ENCODE measurements around the gene TFIP11.

DNA sequence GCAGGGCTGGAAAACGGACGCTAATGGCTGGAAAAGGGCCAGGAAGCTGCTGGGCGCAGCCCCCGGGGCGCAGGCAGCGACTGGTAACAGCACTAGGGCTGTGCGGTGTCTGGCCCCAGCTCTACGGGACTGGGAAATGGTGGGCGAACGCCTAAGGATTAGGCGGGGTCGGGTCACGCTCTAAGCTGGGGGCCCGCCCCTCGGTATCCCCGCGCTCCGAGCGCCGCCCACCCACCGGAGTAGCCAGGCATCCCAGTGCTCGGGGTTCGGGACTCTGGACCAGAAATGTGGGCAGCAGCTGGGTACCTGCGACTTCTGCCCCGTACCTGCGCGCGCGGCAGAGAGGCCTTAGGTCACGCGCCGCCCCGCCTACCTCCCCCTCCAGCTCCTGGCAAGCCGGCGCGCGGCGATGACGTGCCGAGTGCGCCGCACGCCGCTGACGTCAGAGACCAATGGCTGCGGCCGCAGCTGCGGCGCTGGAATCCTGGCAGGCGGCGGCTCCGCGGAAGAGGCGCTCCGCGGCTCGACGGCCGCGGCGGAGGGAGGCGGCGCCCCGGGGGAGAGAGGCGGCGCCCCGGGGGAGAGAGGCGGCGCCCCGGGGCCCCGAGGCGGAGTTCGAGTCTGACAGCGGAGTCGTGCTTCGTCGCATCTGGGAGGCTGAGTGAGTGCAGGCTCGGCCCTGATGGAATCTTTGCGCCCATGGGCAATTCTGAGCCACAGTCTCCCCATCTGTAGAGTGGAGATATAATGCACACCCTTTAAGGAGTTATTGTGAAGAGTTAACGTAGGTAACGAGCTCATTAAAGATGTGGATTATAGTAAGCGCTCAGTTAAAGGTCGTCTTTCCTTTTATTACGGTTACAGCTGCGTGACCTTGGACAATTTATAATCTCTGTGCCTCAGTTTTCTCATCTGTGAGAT, 28.6 kb downstream of the TFIP11 start, which contains the start of the genes HPS4 and SRRD:
- TF ChIP-seq, protein P1, sequence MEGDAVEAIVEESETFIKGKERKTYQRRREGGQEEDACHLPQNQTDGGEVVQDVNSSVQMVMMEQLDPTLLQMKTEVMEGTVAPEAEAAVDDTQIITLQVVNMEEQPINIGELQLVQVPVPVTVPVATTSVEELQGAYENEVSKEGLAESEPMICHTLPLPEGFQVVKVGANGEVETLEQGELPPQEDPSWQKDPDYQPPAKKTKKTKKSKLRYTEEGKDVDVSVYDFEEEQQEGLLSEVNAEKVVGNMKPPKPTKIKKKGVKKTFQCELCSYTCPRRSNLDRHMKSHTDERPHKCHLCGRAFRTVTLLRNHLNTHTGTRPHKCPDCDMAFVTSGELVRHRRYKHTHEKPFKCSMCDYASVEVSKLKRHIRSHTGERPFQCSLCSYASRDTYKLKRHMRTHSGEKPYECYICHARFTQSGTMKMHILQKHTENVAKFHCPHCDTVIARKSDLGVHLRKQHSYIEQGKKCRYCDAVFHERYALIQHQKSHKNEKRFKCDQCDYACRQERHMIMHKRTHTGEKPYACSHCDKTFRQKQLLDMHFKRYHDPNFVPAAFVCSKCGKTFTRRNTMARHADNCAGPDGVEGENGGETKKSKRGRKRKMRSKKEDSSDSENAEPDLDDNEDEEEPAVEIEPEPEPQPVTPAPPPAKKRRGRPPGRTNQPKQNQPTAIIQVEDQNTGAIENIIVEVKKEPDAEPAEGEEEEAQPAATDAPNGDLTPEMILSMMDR (IDR thresholded peaks at IDR 0.05), result no peak
- TF ChIP-seq CBX2 (IDR thresholded peaks at IDR 0.05; ENCODE audit: borderline replicate concordance, low read depth) (no peak), CHD4 (IDR thresholded peaks at IDR 0.05; ENCODE audit: borderline replicate concordance) (no peak), JUN (IDR thresholded peaks at IDR 0.05) (peak; percentile 37 to 81; a peak in 3 of 5 replicates), CHD2 (IDR thresholded peaks at IDR 0.05; ENCODE audit: low read length, partially characterized antibody) (no peak), EHMT2 (IDR thresholded peaks at IDR 0.05; ENCODE audit: low read depth) (no peak), KDM1A (IDR thresholded peaks at IDR 0.05; ENCODE audit: low read depth) (peak; percentile 98), POLR2A (IDR thresholded peaks at IDR 0.05; ENCODE audit: low read length) (peak; percentile 66), RFX5 (IDR thresholded peaks at IDR 0.05) (no peak), EP300 (IDR thresholded peaks at IDR 0.05) (no peak)
- TF ChIP-seq, protein P2, sequence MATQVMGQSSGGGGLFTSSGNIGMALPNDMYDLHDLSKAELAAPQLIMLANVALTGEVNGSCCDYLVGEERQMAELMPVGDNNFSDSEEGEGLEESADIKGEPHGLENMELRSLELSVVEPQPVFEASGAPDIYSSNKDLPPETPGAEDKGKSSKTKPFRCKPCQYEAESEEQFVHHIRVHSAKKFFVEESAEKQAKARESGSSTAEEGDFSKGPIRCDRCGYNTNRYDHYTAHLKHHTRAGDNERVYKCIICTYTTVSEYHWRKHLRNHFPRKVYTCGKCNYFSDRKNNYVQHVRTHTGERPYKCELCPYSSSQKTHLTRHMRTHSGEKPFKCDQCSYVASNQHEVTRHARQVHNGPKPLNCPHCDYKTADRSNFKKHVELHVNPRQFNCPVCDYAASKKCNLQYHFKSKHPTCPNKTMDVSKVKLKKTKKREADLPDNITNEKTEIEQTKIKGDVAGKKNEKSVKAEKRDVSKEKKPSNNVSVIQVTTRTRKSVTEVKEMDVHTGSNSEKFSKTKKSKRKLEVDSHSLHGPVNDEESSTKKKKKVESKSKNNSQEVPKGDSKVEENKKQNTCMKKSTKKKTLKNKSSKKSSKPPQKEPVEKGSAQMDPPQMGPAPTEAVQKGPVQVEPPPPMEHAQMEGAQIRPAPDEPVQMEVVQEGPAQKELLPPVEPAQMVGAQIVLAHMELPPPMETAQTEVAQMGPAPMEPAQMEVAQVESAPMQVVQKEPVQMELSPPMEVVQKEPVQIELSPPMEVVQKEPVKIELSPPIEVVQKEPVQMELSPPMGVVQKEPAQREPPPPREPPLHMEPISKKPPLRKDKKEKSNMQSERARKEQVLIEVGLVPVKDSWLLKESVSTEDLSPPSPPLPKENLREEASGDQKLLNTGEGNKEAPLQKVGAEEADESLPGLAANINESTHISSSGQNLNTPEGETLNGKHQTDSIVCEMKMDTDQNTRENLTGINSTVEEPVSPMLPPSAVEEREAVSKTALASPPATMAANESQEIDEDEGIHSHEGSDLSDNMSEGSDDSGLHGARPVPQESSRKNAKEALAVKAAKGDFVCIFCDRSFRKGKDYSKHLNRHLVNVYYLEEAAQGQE (IDR thresholded peaks at IDR 0.05), result no peak
- TF ChIP-seq, protein P3, sequence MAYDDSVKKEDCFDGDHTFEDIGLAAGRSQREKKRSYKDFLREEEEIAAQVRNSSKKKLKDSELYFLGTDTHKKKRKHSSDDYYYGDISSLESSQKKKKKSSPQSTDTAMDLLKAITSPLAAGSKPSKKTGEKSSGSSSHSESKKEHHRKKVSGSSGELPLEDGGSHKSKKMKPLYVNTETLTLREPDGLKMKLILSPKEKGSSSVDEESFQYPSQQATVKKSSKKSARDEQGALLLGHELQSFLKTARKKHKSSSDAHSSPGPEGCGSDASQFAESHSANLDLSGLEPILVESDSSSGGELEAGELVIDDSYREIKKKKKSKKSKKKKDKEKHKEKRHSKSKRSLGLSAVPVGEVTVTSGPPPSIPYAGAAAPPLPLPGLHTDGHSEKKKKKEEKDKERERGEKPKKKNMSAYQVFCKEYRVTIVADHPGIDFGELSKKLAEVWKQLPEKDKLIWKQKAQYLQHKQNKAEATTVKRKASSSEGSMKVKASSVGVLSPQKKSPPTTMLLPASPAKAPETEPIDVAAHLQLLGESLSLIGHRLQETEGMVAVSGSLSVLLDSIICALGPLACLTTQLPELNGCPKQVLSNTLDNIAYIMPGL (CRISPR knock-in tag; IDR thresholded peaks at IDR 0.05; ENCODE audit: borderline replicate concordance), result no peak

All from A549 (cell line).